GM19099 (cell line): ENCODE data around the gene SLC26A11.

Experiments used
- POLR2A ChIP-seq: IDR thresholded peaks from 3 replicates; pipeline ENCODE4 v1.6.1; 2011; ENCODE audit warnings: low read depth; ENCODE audit not compliant: insufficient read length; ENCODE audit errors: extremely low read depth

The SLC26A11 gene

GRCh38 chr17:80222376-80223141 is 2.3 kb downstream of the SLC26A11 start:
- TF ChIP-seq POLR2A, result no peak

- TF ChIP-seq POLR2A, result no peak
Observed at GRCh38 chr17:80223142-80223815, 3.1 kb downstream of the SLC26A11 start.

GRCh38 chr17:80223838-80224497 is 3.7 kb downstream of the SLC26A11 start:
- no peak for TF ChIP-seq POLR2A

GRCh38 chr17:80224683-80225082 is 4.5 kb downstream of the SLC26A11 start:
- TF ChIP-seq POLR2A, result no peak

GRCh38 chr17:80225230-80225629 is 5.0 kb downstream of the SLC26A11 start:
- no peak for TF ChIP-seq POLR2A

GRCh38 chr17:80227156-80227555 is 6.9 kb downstream of the SLC26A11 start:
- no peak for TF ChIP-seq POLR2A

- TF ChIP-seq POLR2A, result no peak
Observed at GRCh38 chr17:80227666-80228065, 7.4 kb downstream of the SLC26A11 start.

- no peak for TF ChIP-seq POLR2A
Observed at GRCh38 chr17:80228477-80228876, 8.2 kb downstream of the SLC26A11 start.

GRCh38 chr17:80229011-80229410 is 8.8 kb downstream of the SLC26A11 start:
- no peak for TF ChIP-seq POLR2A

GRCh38 chr17:80232438-80232837 is 12.2 kb downstream of the SLC26A11 start:
- no peak for TF ChIP-seq POLR2A

- no peak for TF ChIP-seq POLR2A
Observed at GRCh38 chr17:80233202-80233601, 13.0 kb downstream of the SLC26A11 start.

- no peak for TF ChIP-seq POLR2A
Observed at GRCh38 chr17:80236911-80237310, 16.7 kb downstream of the SLC26A11 start.

- TF ChIP-seq POLR2A, result no peak
Observed at GRCh38 chr17:80237386-80237785, 17.2 kb downstream of the SLC26A11 start.

GRCh38 chr17:80242505-80242904 is 22.3 kb downstream of the SLC26A11 start:
- TF ChIP-seq POLR2A, result no peak

- TF ChIP-seq POLR2A, result no peak
Observed at GRCh38 chr17:80243526-80244433, 23.6 kb downstream of the SLC26A11 start.

- no peak for TF ChIP-seq POLR2A
Observed at GRCh38 chr17:80244871-80245509, 24.8 kb downstream of the SLC26A11 start.
